Neural cell (in vitro differentiated cells): ENCODE data around the gene AZIN2. TPM values are rescaled to one million over a fixed set of nuclear protein-coding genes. Genes with fewer than 3 reads are reported as not detected.
A peak's percentile ranks its signal among the peaks of the same experiment; 100 is the strongest.

Source experiments
- H2AFZ ChIP-seq: fragments of 200-600, 300-800 bp; sonication (generic), shearing (Covaris generic); 2 replicates; pipeline ENCODE4 v1.6.0; 2014; ENCODE audit warnings: low read depth, mild to moderate bottlenecking, antibody characterized with exemption, low read length, moderate library complexity
- H3F3A ChIP-seq: fragments of 200-600 bp; shearing (Covaris generic); 2 replicates; pipeline ENCODE4 v1.6.1; 2016; ENCODE audit warnings: mild to moderate bottlenecking, moderate library complexity, mixed read lengths, antibody characterized with exemption, low read length; ENCODE audit not compliant: insufficient read depth, poor library complexity, severe bottlenecking
- H3K27ac ChIP-seq: fragments of 200-600, 300-800 bp; sonication (generic), shearing (Covaris generic); 2 replicates; pipeline ENCODE4 v1.5.1; 2014; ENCODE audit warnings: mild to moderate bottlenecking, low read length, moderate library complexity
- H3K27me3 ChIP-seq: fragments of 300-800, 200-600 bp; sonication (generic), shearing (Covaris generic); 2 replicates; pipeline ENCODE4 v1.6.0; 2014; ENCODE audit warnings: mild to moderate bottlenecking, low read depth, low read length, moderate library complexity; ENCODE audit not compliant: insufficient read depth
- H3K36me3 ChIP-seq: fragments of 300-800, 200-600 bp; sonication (generic), shearing (Covaris generic); 2 replicates; pipeline ENCODE4 v1.5.1; 2014; ENCODE audit warnings: mild to moderate bottlenecking, antibody characterized with exemption, low read length, moderate library complexity; ENCODE audit not compliant: insufficient read depth
- H3K4me2 ChIP-seq: fragments of 300-800, 200-600 bp; sonication (generic), shearing (Covaris generic); 2 replicates; pipeline ENCODE4 v1.6.0; 2014; ENCODE audit warnings: mild to moderate bottlenecking, low read length
- H3K4me3 ChIP-seq: fragments of 300-800, 200-600 bp; sonication (generic), shearing (Covaris generic); 2 replicates; pipeline ENCODE4 v1.5.1; 2014; ENCODE audit warnings: mild to moderate bottlenecking, low read length, moderate library complexity
- H3K79me2 ChIP-seq: fragments of 200-600 bp; shearing (Covaris generic); replicated peaks from 2 replicates; pipeline ENCODE4 v1.6.0; 2014; ENCODE audit warnings: mild to moderate bottlenecking, low read length, moderate library complexity; ENCODE audit not compliant: insufficient read depth
- H3K9ac ChIP-seq: fragments of 300-800, 200-600 bp; sonication (generic), shearing (Covaris generic); 2 replicates; pipeline ENCODE4 v1.6.1; 2016; ENCODE audit warnings: mild to moderate bottlenecking, low read length, mixed read lengths
- H3K9me2 ChIP-seq: fragments of 200-600 bp; shearing (Covaris generic); 2 replicates; pipeline ENCODE4 v1.6.1; 2016; ENCODE audit warnings: mild to moderate bottlenecking, low read length, mixed read lengths; ENCODE audit not compliant: insufficient read depth
- H3K9me3 ChIP-seq: fragments of 200-600, 300-800 bp; sonication (generic), shearing (Covaris generic); 2 replicates; pipeline ENCODE4 v1.6.1; 2016; ENCODE audit warnings: mild to moderate bottlenecking, mixed run types, low read length, moderate library complexity, mixed read lengths
- H4K20me1 ChIP-seq: fragments of 200-600 bp; shearing (Covaris generic); 2 replicates; pipeline ENCODE4 v1.6.1; 2016; ENCODE audit warnings: mild to moderate bottlenecking, mixed run types; ENCODE audit not compliant: insufficient read depth
- EP300 ChIP-seq: fragments of 450-650 bp; conservative IDR thresholded peaks from 2 replicates; pipeline ENCODE4 v1.6.1; 2014; ENCODE audit warnings: antibody characterized with exemption, mild to moderate bottlenecking, moderate library complexity; ENCODE audit not compliant: poor library complexity, severe bottlenecking
- EZH2 ChIP-seq: fragments of 200-600, 300-800 bp; shearing (Covaris generic), sonication (generic); IDR thresholded peaks from 2 replicates; pipeline ENCODE4 v1.6.1; 2014; ENCODE audit warnings: antibody characterized with exemption, low read length, borderline replicate concordance, mild to moderate bottlenecking; ENCODE audit not compliant: insufficient read depth, poor library complexity, severe bottlenecking
- MXI1 ChIP-seq: fragments of 450-650 bp; conservative IDR thresholded peaks from 2 replicates; pipeline ENCODE4 v1.6.1; 2014; ENCODE audit warnings: antibody characterized with exemption, mild to moderate bottlenecking; ENCODE audit not compliant: poor library complexity, severe bottlenecking
- POLR2AphosphoS5 ChIP-seq: IDR thresholded peaks from 2 replicates; pipeline ENCODE4 v1.6.1; 2012
- RAD21 ChIP-seq: fragments of 450-650 bp; conservative IDR thresholded peaks from 2 replicates; pipeline ENCODE4 v1.6.1; 2014; ENCODE audit warnings: antibody characterized with exemption, mild to moderate bottlenecking, moderate library complexity
- SMC3 ChIP-seq: fragments of 450-650 bp; conservative IDR thresholded peaks from 2 replicates; pipeline ENCODE4 v1.6.1; 2014; ENCODE audit warnings: antibody characterized with exemption, mild to moderate bottlenecking, moderate library complexity; ENCODE audit not compliant: poor library complexity
- TAF1 ChIP-seq: IDR thresholded peaks from 2 replicates; pipeline ENCODE4 v1.6.1; 2012; ENCODE audit warnings: low read depth
- polyA plus RNA-seq: library from polyadenylated mRNA; depleted of rRNA; stranded (reverse); fragments of >200 nt; gene quantifications from 2 replicates; pipeline ENCODE4 v1.2.3, GENCODE V29; 2014
- TF ChIP-seq, protein P1 (sequence below): fragments of 450-650 bp; IDR thresholded peaks from 2 replicates; pipeline ENCODE4 v1.5.1; 2014; ENCODE audit warnings: antibody characterized with exemption, mild to moderate bottlenecking, moderate library complexity; ENCODE audit not compliant: poor library complexity, severe bottlenecking
- TF ChIP-seq, protein P2 (sequence below): IDR thresholded peaks from 2 replicates; pipeline ENCODE4 v1.6.1; 2012; ENCODE audit warnings: borderline replicate concordance

AZIN2 gene
- polyA plus RNA-seq, 1 donor from 2014 or later, result 22.7 TPM

DNA sequence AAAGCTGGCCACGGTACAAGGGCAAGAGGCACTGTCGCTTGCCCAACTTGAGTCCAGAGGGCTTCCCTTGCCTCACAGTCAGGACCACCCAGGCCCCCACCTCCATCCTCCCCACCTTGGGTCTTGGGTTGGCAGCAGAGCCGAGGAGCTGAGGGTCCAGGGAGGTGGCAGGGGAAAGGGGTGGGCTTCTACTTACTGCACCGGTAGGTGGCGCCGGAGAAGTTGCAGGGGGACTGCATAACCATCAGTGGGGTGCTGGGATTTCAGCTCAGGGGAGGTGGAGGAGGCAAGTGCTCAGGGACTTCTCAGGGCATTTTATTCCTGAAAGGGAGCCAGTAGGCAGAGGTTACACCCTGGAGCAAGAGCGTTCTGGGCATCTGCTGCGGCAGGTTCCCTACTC, 56.8 kb downstream of the AZIN2 start:
- Histone ChIP-seq H3K9ac (no peak overlapping the region), H3F3A (no peaks in the 10 kb centered on the region), H4K20me1 (no peaks in the 10 kb centered on the region), H3K27ac (no peak overlapping the region), H3K9me2 (no peaks in the 10 kb centered on the region), H3K36me3 (no peaks in the 10 kb centered on the region), H3K79me2 (no peaks in the 10 kb centered on the region), H3K4me2 (no peak overlapping the region), H3K27me3 (no peaks in the 10 kb centered on the region), H2AFZ (no peak overlapping the region), H3K9me3 (no peaks in the 10 kb centered on the region), H3K4me3 (no peak overlapping the region)
- no peak for TF ChIP-seq EP300
- no peak for TF ChIP-seq TAF1
- TF ChIP-seq, protein P1, sequence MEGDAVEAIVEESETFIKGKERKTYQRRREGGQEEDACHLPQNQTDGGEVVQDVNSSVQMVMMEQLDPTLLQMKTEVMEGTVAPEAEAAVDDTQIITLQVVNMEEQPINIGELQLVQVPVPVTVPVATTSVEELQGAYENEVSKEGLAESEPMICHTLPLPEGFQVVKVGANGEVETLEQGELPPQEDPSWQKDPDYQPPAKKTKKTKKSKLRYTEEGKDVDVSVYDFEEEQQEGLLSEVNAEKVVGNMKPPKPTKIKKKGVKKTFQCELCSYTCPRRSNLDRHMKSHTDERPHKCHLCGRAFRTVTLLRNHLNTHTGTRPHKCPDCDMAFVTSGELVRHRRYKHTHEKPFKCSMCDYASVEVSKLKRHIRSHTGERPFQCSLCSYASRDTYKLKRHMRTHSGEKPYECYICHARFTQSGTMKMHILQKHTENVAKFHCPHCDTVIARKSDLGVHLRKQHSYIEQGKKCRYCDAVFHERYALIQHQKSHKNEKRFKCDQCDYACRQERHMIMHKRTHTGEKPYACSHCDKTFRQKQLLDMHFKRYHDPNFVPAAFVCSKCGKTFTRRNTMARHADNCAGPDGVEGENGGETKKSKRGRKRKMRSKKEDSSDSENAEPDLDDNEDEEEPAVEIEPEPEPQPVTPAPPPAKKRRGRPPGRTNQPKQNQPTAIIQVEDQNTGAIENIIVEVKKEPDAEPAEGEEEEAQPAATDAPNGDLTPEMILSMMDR, result peak; percentile 45
- no peak for TF ChIP-seq POLR2AphosphoS5
- TF ChIP-seq MXI1, result no peak
- TF ChIP-seq EZH2, result no peak
- TF ChIP-seq, protein P2, sequence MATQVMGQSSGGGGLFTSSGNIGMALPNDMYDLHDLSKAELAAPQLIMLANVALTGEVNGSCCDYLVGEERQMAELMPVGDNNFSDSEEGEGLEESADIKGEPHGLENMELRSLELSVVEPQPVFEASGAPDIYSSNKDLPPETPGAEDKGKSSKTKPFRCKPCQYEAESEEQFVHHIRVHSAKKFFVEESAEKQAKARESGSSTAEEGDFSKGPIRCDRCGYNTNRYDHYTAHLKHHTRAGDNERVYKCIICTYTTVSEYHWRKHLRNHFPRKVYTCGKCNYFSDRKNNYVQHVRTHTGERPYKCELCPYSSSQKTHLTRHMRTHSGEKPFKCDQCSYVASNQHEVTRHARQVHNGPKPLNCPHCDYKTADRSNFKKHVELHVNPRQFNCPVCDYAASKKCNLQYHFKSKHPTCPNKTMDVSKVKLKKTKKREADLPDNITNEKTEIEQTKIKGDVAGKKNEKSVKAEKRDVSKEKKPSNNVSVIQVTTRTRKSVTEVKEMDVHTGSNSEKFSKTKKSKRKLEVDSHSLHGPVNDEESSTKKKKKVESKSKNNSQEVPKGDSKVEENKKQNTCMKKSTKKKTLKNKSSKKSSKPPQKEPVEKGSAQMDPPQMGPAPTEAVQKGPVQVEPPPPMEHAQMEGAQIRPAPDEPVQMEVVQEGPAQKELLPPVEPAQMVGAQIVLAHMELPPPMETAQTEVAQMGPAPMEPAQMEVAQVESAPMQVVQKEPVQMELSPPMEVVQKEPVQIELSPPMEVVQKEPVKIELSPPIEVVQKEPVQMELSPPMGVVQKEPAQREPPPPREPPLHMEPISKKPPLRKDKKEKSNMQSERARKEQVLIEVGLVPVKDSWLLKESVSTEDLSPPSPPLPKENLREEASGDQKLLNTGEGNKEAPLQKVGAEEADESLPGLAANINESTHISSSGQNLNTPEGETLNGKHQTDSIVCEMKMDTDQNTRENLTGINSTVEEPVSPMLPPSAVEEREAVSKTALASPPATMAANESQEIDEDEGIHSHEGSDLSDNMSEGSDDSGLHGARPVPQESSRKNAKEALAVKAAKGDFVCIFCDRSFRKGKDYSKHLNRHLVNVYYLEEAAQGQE, result no peak
- peak; percentile 19 for TF ChIP-seq RAD21
- TF ChIP-seq SMC3, result peak; percentile 16

DNA sequence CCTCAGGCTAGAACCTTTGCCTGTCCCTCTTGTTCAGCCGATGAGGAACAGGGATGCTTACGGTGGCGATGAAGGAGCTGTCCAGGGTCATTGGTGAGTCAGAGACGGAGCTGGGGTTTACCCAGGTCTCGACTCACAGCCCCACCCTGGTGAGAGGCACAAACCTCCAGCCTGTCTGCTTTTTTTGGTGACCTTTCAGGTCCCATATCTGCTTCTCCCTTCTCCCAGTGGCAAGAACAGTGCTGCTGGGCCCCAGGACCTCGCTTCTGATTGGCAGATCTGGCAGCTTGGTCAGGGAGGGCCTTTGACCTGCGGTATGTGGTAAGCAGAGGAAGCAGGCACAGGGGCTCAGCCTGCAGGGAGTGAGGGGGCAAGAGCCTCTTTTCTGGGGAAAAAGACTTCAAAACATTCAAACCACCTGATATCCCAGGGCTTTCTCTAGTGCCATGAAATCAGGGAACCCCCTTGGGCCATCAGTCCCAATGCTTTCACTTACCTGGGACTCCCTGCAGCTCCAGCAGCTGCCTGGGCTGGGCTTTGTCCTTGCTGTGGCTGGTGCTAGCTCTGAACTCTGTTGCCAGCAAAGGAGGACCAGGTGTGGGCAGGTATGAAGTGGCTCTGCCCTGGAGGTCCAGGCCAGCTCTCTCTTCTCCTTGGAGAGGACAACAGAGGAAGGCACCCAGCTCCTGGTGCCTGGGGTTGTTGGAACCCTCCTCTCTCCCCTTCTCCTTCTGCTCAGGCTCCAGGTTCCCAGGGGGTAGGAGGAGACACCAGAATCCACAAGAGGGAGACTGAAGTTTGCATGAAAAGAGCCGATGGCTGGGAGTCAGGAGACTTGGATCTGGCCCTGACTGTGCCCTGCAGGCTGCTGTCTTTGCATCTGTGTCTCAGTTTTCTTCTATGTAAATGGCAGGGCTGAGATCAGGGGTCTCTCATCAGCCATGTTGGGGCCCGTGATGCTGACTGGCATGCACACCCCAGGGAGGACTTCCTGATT, 59.5 kb downstream of the AZIN2 start:
- H3K4me3 ChIP-seq, result no peak overlapping the region
- no peak overlapping the region for H3K9ac ChIP-seq
- no peaks in the 10 kb centered on the region for H3K9me3 ChIP-seq
- no peaks in the 10 kb centered on the region for H3K27me3 ChIP-seq
- H3K27ac ChIP-seq, result no peak overlapping the region
- no peaks in the 10 kb centered on the region for H3K36me3 ChIP-seq
- H2AFZ ChIP-seq, result no peak overlapping the region
- H3K4me2 ChIP-seq, result no peak overlapping the region
- no peaks in the 10 kb centered on the region for H3F3A ChIP-seq
- H3K79me2 ChIP-seq, result no peaks in the 10 kb centered on the region
- no peak for TF ChIP-seq TAF1
- no peak for TF ChIP-seq SMC3
- H3K9me2 ChIP-seq, result no peaks in the 10 kb centered on the region
- no peaks in the 10 kb centered on the region for H4K20me1 ChIP-seq
